ENCODE data around the gene ALDH1L1. TPM values are rescaled to one million over a fixed set of nuclear protein-coding genes. Genes with fewer than 3 reads are reported as not detected.
A peak's percentile ranks its signal among the peaks of the same experiment; 100 is the strongest.

ALDH1L1 gene
- total RNA-seq (2021) (0.78 to 2.0 TPM (median 1.2 TPM) in 3 replicates), Bru-seq, nascent RNA (percentile 19 among the genes with signal in this experiment)
- long read RNA-seq, experiment 1, partial matches to known transcripts, result 1 of 2 reads
- long read RNA-seq, experiment 1, other reads (novel, unspliced or antisense), result 0 of 2 reads
- long read RNA-seq, experiment 2, partial matches to known transcripts, result 0 of 1 reads
- long read RNA-seq, experiment 2, other reads (novel, unspliced or antisense), result 0 of 1 reads
- long read RNA-seq, experiment 3, result 0 reads

GRCh38 chr3:126180477-126181397, at the start of gene ALDH1L1:
Gene ALDH1L1 (minus strand): TSS chr3:126180586. CDS start chr3:126160979, 19,607 bp downstream.
- peak; percentile 77 for DNase-seq (ENCODE audit: low spot score)
- ATAC-seq, result peak; percentile 81
- Mint-ChIP-seq H3K36me3 (no peaks in the 10 kb centered on the region), H3K27me3 (ENCODE audit: low read depth) (peaks cover 56% of the 10 kb centered on the region), H3K4me1 (peaks cover 16% of the 10 kb centered on the region), H3K27ac (no peak within 1 kb of the TSS), H3K9me3 (no peaks in the 10 kb centered on the region), H3K4me3 (peak within 1 kb of the TSS; percentile 78)
- ChIA-PET POLR2A (interaction anchor here (0.5 to 1.0 kb wide), 3 partner anchors 10 to 49 kb away, joined by 3 read pairs; no protein-coding TSS in a partner anchor), CTCF (interaction anchor here (1.1 to 2.3 kb wide), 6 partner anchors 15 to 168 kb away, joined by 3 to 12 read pairs (median 8); no protein-coding TSS in a partner anchor)
- TF ChIP-seq USF1 (CRISPR knock-in tag; IDR thresholded peaks at IDR 0.05) (0 out of 2 replicates have a peak, but pooled peaks have one; percentile 17), EMX1 (CRISPR knock-in tag; IDR thresholded peaks at IDR 0.05) (no peak), HMGXB4 (CRISPR knock-in tag; IDR thresholded peaks at IDR 0.05) (no peak), ERG (CRISPR knock-in tag; IDR thresholded peaks at IDR 0.05) (no peak), ZNF512 (CRISPR knock-in tag; IDR thresholded peaks at IDR 0.05; ENCODE audit: borderline replicate concordance) (no peak), MAX (CRISPR knock-in tag; IDR thresholded peaks at IDR 0.05) (peak; percentile 80; the same call in 1 of the 2 replicates), ZNF263 (CRISPR knock-in tag; IDR thresholded peaks at IDR 0.05; ENCODE audit: low read depth) (no peak), FOXJ3 (CRISPR knock-in tag; IDR thresholded peaks at IDR 0.05; ENCODE audit: borderline replicate concordance) (no peak), ZNF671 (CRISPR knock-in tag; IDR thresholded peaks at IDR 0.05) (no peak), GABPB1 (CRISPR knock-in tag; IDR thresholded peaks at IDR 0.05) (0 out of 2 replicates have a peak, but pooled peaks have one; percentile 4), IRF2 (CRISPR knock-in tag; IDR thresholded peaks at IDR 0.05; ENCODE audit: borderline replicate concordance, low read depth) (no peak), SOX15 (CRISPR knock-in tag; IDR thresholded peaks at IDR 0.05) (no peak), ZNF317 (CRISPR knock-in tag; IDR thresholded peaks at IDR 0.05; ENCODE audit: borderline replicate concordance, low read depth) (0 out of 2 replicates have a peak, but pooled peaks have one; percentile 23), ZNF423 (CRISPR knock-in tag; IDR thresholded peaks at IDR 0.05) (no peak), JUN (CRISPR knock-in tag; IDR thresholded peaks at IDR 0.05) (no peak), SMAD4 (CRISPR knock-in tag; IDR thresholded peaks at IDR 0.05) (0 out of 2 replicates have a peak, but pooled peaks have one; percentile 43), FOXP1 (CRISPR knock-in tag; IDR thresholded peaks at IDR 0.05; ENCODE audit: borderline replicate concordance) (no peak), GRHL2 (CRISPR knock-in tag; IDR thresholded peaks at IDR 0.05; ENCODE audit: insufficient replicate concordance, severe bottlenecking) (no peak), HMGA2 (CRISPR knock-in tag; IDR thresholded peaks at IDR 0.05) (no peak), FOXK1 (CRISPR knock-in tag; IDR thresholded peaks at IDR 0.05) (no peak), MLX (CRISPR knock-in tag; IDR thresholded peaks at IDR 0.05) (no peak), ARID4B (CRISPR knock-in tag; IDR thresholded peaks at IDR 0.05; ENCODE audit: borderline replicate concordance) (no peak), RELA (CRISPR knock-in tag; IDR thresholded peaks at IDR 0.05; ENCODE audit: borderline replicate concordance) (no peak), CREM (CRISPR knock-in tag; IDR thresholded peaks at IDR 0.05) (0 out of 2 replicates have a peak, but pooled peaks have one; percentile 14)
